Measurements from ENCODE around the gene CDH13. TPM values are rescaled to one million over a fixed set of nuclear protein-coding genes. Genes with fewer than 3 reads are reported as not detected.

Gene CDH13
- total RNA-seq, 2 donors from 2014 or later: 228 to 280 TPM

GRCh38 chr16:83219285-83219684, 592.5 kb downstream of the CDH13 start:
- ATAC-seq (ENCODE audit: insufficient number of reproducible peaks, low FRiP score, low read depth) (no peak), DNase-seq (ENCODE audit: low spot score) (no peak)
- TF ChIP-seq, protein P1, sequence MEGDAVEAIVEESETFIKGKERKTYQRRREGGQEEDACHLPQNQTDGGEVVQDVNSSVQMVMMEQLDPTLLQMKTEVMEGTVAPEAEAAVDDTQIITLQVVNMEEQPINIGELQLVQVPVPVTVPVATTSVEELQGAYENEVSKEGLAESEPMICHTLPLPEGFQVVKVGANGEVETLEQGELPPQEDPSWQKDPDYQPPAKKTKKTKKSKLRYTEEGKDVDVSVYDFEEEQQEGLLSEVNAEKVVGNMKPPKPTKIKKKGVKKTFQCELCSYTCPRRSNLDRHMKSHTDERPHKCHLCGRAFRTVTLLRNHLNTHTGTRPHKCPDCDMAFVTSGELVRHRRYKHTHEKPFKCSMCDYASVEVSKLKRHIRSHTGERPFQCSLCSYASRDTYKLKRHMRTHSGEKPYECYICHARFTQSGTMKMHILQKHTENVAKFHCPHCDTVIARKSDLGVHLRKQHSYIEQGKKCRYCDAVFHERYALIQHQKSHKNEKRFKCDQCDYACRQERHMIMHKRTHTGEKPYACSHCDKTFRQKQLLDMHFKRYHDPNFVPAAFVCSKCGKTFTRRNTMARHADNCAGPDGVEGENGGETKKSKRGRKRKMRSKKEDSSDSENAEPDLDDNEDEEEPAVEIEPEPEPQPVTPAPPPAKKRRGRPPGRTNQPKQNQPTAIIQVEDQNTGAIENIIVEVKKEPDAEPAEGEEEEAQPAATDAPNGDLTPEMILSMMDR (IDR thresholded peaks at IDR 0.05): no peak
- no peaks in the 10 kb centered on the region for H3K4me1 ChIP-seq (ENCODE audit: control insufficient read depth in 1 of 2, low read depth in 2 of 2)
- no peaks in the 10 kb centered on the region for H3K27me3 ChIP-seq (replicated peaks; ENCODE audit: insufficient read depth)
- no peak overlapping the region for H3K27ac ChIP-seq
- no peaks in the 10 kb centered on the region for H3K9me3 ChIP-seq
- H3K36me3 ChIP-seq: no peaks in the 10 kb centered on the region
- H3K4me3 ChIP-seq: no peak overlapping the region

DNA sequence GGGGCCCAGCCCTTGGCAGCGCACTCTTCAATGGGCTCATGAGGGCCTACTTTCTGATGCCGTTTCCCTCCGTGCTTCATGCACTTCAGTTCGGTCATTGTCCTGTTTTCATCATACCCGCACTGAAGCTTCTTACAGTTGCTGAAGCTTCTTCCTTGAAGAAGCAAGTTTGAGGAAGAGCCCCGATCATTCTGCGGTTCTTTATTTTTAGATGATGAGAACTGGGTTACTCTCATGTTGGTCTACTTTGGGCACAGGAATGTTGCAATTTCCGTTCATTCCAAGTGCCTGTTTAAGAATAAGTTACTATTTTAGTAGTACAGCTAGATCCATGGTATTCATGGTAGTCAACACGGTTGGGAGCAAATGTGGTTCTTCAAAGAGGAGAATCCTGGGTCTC, 593.3 kb downstream of the CDH13 start:
- Histone ChIP-seq H3K27ac (no peak overlapping the region), H3K4me3 (no peak overlapping the region), H3K4me1 (ENCODE audit: control insufficient read depth in 1 of 2, low read depth in 2 of 2) (no peaks in the 10 kb centered on the region), H3K36me3 (no peaks in the 10 kb centered on the region), H3K27me3 (replicated peaks; ENCODE audit: insufficient read depth) (no peaks in the 10 kb centered on the region), H3K9me3 (no peaks in the 10 kb centered on the region)
- TF ChIP-seq, protein P1 (IDR thresholded peaks at IDR 0.05): no peak
- no peak for DNase-seq (ENCODE audit: low spot score)
- no peak for ATAC-seq (ENCODE audit: insufficient number of reproducible peaks, low FRiP score, low read depth)

DNA sequence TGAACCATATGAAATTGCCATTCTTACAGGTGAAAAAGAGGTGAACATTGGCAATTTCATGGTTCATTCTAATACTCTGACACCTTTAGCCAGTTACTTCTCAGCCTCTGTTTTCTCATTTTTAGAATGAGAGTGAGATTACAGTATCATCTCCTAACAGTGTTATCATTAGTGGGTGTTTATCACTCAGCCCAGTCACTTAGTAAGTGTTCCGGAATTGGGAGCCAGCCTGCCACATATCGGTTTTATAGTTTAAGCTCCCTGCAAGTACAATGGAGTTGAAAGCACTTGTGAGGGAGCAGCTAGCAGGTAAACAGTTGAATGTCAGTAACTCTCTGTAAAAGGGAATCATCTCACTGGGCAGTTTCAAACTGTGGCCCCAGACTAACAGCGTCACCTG, 597.9 kb downstream of the CDH13 start:
- Histone ChIP-seq H3K9me3 (no peaks in the 10 kb centered on the region), H3K27ac (no peak overlapping the region), H3K27me3 (replicated peaks; ENCODE audit: insufficient read depth) (no peaks in the 10 kb centered on the region), H3K4me3 (no peak overlapping the region), H3K4me1 (ENCODE audit: control insufficient read depth in 1 of 2, low read depth in 2 of 2) (no peaks in the 10 kb centered on the region), H3K36me3 (no peaks in the 10 kb centered on the region)
- TF ChIP-seq, protein P1 (IDR thresholded peaks at IDR 0.05): no peak
- ATAC-seq (ENCODE audit: insufficient number of reproducible peaks, low FRiP score, low read depth): no peak
- no peak for DNase-seq (ENCODE audit: low spot score)

GRCh38 chr16:83227336-83227735, 600.6 kb downstream of the CDH13 start:
- Histone ChIP-seq H3K27ac (no peak overlapping the region), H3K9me3 (no peaks in the 10 kb centered on the region), H3K4me1 (ENCODE audit: control insufficient read depth in 1 of 2, low read depth in 2 of 2) (no peaks in the 10 kb centered on the region), H3K36me3 (no peaks in the 10 kb centered on the region), H3K4me3 (no peak overlapping the region), H3K27me3 (replicated peaks; ENCODE audit: insufficient read depth) (no peaks in the 10 kb centered on the region)
- no peak for ATAC-seq (ENCODE audit: insufficient number of reproducible peaks, low FRiP score, low read depth)
- DNase-seq (ENCODE audit: low spot score): no peak
- TF ChIP-seq, protein P1 (IDR thresholded peaks at IDR 0.05): no peak

GRCh38 chr16:83231729-83232128, 605.0 kb downstream of the CDH13 start:
- Histone ChIP-seq H3K36me3 (no peaks in the 10 kb centered on the region), H3K27me3 (replicated peaks; ENCODE audit: insufficient read depth) (no peaks in the 10 kb centered on the region), H3K4me1 (ENCODE audit: control insufficient read depth in 1 of 2, low read depth in 2 of 2) (no peaks in the 10 kb centered on the region), H3K9me3 (no peaks in the 10 kb centered on the region), H3K27ac (no peak overlapping the region), H3K4me3 (no peak overlapping the region)
- TF ChIP-seq, protein P1 (IDR thresholded peaks at IDR 0.05): no peak
- ATAC-seq (ENCODE audit: insufficient number of reproducible peaks, low FRiP score, low read depth) (no peak), DNase-seq (ENCODE audit: low spot score) (no peak)
